Hepatocyte (in vitro differentiated cells): ENCODE data around the gene LRRK2.

Experiments
- CTCF ChIP-seq: fragments of 200-600 bp; sonication (generic); IDR thresholded peaks from 2 replicates; pipeline ENCODE4 v1.5.1; 2016; ENCODE audit warnings: antibody characterized with exemption, mild to moderate bottlenecking; ENCODE audit not compliant: poor library complexity
- EZH2 ChIP-seq: fragments of 200-600 bp; sonication (generic); IDR thresholded peaks from 2 replicates; pipeline ENCODE4 v1.6.1; 2016; ENCODE audit warnings: antibody characterized with exemption, mild to moderate bottlenecking, borderline replicate concordance
- EZH2phosphoT487 ChIP-seq: fragments of 200-600 bp; sonication (generic); IDR thresholded peaks from one replicate; pipeline ENCODE4 v1.6.1; 2018; ENCODE audit warnings: antibody characterized with exemption, mild to moderate bottlenecking, low read depth, moderate library complexity; ENCODE audit not compliant: unreplicated experiment, severe bottlenecking

DNA sequence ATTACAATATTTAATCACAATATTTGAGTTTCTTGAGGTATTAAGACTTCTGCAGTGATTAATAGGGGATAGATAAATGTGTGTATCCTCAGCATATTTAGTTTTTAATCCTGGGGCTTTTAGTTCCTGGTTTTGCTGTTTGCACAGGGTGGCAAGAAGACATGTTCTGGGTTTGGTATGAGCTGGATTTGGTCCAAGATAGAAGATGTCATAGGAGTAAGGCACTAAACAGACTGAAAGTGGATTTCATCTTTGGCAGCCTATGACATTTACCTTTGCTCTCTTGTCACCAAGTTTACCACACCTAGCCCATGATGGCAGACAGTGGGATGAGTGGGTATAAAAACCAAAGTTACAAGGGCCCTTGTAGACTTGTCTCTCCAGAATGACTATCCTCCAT, 168.2 kb downstream of the LRRK2 start:
- TF ChIP-seq CTCF (no peak), EZH2phosphoT487 (no peak), EZH2 (no peak)
